ENCODE results near the gene AASS.
A peak's percentile ranks its signal among the peaks of the same experiment; 100 is the strongest.

Gene AASS

DNA sequence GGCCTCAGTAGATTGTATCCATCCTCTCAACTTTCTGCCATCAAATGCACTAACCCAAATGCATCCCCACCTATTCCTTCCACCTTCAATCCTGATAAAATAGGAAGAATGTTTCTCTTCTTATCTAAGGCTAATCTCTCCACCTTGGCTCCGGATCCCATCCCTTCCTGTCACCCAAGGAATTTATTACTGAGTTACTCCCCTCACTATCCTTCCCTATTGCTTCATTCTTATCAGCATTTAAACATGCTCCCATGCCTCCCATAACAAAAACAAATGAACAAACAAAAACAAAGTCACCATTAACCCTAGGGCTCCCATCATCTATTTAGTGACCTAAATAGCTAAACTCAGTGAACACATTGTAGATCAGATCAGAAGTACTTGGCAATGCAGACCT, 25.3 kb downstream of the AASS start:
- DNase-seq (ENCODE audit: low read depth in 3 of 3): no peak

DNA sequence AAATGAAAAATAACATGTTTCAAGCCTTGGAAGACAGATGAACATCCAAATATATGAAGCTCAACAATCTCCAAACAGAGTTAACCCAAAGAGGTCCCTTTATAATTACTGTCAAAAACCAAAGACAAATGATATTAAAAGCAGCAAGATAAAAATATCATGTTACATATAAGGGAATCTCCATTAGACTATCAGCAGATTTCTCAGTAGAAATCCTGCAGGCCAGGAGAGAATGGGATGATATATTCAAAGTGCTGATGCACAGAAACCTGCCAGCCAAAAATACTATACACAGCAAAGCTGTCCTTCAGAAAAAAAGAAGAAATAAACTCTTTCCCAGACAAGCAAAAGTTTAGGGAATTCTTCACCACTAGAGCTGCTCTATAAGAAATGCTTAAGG, 41.0 kb downstream of the AASS start:
- no peak for DNase-seq (ENCODE audit: low read depth in 3 of 3)

DNA sequence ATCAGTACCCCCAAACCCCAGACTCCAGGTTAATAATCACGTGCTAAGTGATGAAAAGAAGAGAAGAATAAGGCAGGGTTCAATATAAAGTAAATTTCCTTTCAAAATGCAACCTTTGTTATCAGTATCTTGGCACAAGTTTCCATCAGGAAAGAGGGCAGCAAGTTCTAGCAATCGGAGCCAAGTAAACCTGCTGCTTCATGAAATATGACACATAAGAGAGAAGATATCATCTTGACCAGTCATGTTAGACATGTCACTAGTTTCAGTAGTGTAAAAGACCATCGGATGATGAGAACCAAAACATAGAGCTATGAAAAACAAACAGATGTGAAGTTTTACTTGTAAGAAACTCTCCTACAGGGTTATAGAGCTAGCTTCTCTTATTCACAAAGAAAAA, 44.0 kb downstream of the AASS start:
- no peak for DNase-seq (ENCODE audit: low read depth in 3 of 3)

DNA sequence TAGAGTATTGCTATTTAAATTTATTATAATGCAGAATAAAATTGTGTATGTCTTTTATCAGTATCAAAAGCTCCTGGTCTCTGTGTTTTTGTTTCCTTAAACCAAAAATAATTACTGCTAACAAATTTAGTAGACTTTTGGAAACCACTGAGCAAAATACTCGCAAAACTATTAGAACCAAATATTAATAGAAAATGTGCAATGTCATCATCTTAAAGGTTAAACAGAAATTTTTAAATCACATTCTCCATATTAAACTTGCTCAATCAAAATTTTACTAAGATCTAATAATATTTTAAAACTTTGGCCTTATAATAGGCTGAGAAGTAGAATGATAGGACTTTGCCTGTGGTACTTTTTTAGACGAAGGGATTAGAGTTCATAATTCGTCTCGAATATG, 48.4 kb downstream of the AASS start:
- no peak for DNase-seq (ENCODE audit: low read depth in 3 of 3)

DNA sequence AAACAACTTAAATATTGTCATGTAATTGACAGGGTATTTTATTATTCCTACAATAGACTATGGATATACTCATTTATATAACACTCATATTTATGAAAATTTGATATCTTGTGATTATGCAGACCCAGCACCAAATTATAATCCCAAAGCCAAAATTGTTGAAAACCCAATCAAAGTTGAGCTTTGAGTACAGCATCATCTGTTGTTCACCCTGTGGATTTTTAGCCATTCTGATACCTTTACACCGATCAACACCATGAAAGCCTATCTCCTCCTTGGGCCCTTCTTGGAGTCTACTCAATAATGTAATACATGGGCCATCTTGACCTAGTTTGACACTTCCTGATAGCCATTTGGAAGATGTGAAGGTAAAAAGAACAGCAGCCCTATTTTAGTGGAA, 49.5 kb downstream of the AASS start:
- DNase-seq (ENCODE audit: low read depth in 3 of 3): no peak

DNA sequence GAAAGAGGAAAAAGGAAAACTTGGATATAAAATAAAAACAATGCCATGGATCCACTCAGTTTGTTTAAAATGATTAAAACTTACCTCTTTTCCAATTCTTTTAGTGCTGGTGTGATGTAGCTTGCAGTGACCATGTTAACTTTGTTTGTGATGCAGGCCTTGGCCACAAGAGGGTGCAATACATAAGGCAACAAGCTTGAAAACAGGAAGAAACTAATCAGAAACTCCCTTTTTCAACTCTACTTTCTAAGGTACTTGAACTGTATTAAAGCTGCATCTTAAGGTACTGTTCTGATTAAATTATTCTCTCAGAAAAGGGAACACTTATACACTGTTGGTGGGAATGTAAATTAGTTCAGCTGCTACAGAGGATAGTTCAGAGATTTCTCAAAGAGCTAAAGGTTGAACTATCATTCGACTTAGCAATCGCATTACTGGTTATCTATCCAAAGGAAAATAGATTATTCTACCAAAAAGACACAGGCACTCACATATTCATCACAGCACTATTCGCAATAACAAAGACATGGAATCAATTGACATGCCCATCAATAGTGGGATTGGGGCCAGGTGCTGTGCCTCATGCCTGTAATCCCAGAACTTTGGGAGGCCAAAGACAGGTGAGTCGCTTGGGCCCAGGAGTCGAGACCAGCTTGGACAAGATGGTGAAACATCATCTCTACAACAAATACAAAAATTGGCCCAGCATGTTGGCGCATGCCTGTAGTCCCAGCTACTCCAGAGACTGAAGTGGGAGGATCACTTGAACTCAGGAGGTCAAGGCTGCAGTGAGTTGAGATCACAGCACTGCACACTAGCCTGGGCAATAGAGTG, 50.9 kb downstream of the AASS start:
- DNase-seq (ENCODE audit: low read depth in 3 of 3): peak in 2 of 3 experiments; percentile 5 to 51

DNA sequence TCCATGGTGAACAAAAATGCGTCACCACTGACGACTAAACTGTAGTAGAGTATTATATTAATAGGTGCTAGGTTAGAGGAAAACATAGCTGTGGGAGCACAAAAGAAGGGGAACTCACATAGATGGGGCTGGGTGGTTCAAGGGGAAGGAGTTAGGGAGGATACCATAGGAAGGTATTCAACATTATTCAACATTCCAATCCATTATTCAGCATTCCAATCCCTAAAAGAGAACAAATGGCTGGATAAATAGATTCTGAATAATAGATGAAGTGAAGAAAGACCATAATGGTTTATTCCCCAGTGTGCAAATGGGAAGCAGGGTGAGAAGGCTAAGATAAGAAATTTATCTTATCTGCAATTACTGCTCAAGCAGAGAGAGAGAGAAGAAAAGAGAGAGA, 61.4 kb downstream of the AASS start:
- no peak for DNase-seq (ENCODE audit: low read depth in 3 of 3)

DNA sequence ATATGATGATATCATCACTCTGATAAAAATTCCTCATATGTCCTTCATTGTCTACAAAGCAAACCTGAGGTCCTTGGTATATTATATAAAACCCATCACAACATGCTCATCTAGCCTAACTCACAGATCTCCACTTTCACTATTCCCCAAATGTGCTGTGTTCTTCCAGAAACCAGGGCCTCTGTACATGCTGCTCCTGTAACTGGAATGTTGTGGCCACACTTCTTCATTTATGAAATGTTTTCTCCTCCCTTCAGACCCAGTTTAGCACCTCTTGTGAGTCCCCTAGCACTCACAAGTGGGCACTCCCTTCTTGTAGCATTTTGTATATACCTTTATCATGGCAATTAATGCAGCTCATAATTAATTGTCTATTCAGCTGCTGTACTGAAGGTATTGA, 61.9 kb downstream of the AASS start:
- DNase-seq (ENCODE audit: low read depth in 3 of 3): no peak

DNA sequence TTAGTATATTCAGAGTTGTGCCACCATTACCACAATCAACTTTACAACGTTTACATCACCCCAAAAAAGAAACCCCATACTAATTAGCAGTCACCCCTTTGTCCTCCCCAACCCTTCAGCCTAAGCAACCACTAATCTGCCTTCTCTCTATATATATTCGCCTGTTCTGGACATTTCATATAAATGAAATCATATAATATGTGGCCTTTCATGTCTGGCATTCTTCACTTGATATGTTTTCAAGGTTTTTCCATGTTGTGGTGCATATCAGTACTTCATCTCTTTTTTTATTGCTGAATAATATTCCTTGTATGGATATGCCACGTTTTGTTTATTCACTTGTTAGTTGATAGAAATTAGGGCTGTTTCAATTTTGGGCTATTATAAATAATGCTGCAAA, 70.4 kb downstream of the AASS start:
- no peak for DNase-seq (ENCODE audit: low read depth in 3 of 3)

DNA sequence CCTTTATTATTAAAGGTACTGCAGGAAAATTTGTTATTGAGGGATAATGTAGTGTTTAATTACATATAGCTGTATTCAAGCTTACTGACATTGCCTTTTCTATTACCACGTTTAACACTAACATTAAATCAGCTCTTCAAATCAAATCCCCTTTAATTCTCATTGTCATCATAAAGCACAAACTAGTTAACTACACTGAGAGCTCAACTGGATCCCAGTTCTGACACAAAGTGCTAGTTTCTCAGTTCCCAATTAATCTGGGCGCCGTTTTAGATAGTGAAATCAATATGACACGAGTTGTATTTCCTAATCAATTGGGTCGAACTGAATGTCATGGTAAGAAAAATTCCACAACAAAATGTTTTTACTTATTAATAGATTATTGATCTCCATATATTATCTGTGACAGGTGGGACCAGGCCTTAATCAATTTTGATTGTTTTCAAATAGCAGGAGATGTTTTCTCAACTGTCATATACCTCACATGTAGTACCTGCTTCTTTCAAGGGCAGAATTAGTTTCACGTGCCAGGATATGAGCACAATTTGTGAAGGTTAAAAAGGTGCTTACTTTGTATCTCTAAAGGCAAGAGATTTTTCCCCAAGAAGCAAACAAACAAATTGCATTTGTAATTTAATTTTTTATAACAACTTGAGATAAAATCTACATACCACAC, 71.0 kb downstream of the AASS start:
- DNase-seq (ENCODE audit: low read depth in 3 of 3): no peak

DNA sequence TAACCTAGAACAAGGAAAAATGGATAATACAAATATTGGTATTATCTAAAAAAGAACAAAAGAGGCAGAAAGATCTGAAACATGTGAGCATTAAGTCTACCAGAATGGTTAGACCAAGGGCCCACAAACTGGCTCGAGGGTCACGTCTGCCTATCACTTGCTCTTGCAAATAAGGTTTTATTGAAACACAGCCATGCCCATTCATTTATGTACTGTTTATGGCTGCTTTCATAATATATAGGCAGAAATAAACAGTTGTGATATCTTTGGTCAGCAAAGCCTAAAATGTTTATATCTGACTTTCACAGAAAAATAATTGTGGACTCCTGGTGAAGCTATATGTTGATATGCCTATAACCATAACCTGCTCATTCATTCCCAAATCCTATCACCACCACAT, 71.8 kb downstream of the AASS start:
- DNase-seq (ENCODE audit: low read depth in 3 of 3): no peak

DNA sequence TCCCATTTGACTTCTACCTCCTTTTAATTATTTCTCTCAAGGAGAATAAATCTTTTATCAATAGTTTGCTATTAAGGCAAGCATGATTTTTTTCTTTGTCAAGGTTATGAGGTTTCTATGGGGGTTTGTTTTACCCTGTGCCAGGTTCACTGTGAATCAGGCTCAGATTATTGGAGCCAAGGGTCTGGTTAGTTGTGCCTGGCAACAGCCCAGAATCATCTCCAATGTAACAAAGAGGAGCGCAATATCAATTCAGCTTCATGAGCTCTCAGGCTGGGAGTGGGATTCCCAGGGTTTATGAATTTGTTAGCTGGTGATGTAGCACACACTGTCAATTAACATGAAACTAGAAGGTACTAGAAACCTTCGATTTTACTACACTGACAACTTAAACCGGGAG, 73.2 kb downstream of the AASS start:
- DNase-seq (ENCODE audit: low read depth in 3 of 3): no peak

DNA sequence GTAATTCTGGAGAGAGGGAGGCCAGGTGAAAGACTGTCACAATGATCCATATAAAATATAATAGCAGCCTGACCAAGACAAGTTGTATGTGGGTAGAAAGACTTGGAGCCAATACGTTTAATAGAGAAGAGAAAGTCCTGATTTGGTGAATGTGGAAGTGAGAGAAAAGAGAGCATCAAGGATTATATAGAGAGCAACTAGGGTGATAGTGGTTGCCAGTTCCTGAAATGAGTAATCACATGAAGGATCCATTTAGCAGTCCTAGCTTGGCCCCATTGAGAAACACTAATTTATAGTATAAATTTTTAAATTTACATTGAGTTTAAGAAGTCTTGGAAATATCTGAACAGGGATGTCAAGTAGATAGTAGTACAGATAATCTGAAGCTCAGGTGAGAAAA, 74.0 kb downstream of the AASS start:
- no peak for DNase-seq (ENCODE audit: low read depth in 3 of 3)

DNA sequence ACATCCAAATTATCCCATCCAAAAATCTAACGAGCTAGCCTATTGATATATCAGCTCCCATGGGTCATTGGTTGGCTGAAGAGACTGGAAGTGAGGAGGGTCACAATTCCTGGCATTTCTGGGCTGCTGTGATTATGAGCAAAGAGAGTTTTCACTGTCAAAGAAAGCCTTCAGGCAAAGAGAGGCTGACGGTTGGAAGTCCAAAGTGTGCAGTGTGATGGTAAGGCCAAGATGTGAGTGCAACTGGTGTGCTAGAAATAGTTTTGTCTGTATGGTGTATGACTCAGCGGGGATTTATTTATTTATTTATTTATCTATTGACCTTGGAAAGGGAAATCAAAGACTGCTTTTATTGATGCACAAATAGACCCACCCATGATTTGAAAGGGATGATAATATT, 75.0 kb downstream of the AASS start:
- DNase-seq (ENCODE audit: low read depth in 3 of 3): no peak

DNA sequence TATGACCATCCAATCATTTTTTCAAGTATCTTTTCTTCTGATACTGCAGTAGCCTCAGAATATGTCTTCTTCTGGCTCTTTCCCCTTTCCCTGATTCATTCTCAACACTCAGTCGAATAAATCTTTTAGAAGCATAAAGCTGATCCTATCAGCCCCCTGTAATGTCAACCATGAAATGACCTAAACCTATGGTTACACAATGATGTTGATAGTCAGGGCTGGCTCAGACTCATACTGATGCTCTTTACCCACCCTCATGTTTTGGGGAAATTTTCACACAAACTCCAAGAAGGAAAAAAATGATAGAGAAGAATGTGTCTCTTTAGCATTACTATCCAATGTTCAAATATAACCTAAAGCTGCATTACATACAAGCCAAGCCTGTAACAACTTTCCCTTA, 76.0 kb downstream of the AASS start:
- no peak for DNase-seq (ENCODE audit: low read depth in 3 of 3)

DNA sequence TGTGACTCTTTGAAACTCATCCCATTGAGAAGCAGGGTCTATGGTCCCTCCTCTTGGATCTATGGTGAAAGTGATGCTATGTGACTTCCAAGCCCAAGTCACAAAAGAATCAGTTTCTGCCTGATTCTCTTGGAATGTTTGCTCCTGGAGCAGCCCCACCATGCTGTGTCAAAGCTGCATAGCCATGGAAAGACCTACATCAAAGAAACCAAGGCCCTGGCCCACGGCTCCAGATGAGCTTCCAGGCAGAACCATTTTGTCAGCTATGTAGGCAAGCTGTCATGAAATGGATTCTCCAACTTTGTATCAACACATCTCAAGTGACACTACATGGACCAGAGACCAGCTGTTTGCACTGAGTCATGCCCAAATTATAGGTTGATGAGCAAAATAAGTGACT, 77.0 kb downstream of the AASS start:
- no peak for DNase-seq (ENCODE audit: low read depth in 3 of 3)

DNA sequence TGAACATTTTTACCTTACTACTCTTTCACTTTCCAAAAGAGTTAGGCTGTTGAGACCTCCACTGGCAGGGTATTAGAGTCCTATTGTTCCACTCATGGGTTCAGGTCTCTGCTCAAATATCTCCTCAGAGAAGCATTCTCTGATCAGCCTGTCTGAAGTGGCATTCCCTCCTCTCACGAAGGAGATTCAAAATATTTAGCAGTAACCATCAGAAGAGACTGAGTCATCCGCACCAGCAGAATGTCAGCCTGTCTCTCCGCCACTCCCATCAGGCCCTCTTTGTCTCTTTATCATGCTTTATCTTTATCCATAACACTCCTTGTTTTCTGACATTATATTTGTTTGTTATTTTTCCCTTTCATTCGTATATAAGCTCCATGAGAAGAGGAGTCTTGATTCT, 79.1 kb downstream of the AASS start:
- no peak for DNase-seq (ENCODE audit: low read depth in 3 of 3)

DNA sequence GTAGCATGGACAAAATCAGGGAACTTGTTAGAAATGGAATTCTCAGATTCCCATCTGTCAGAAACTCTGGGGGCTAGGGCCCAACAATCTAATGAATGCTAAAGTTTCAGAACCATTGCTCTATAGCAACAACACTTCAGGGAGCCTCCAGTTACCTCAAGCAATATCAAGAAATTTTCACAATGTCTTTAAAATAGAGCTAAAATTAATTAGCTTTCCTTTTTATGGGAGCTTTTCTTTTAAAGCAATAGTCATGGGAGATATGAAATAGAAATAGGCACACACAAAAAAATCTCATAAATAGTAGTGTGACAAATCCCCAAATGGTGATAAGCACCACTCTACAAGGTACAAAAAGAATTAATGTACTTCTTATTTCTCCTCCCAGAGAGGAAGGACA, 80.9 kb downstream of the AASS start:
- no peak for DNase-seq (ENCODE audit: low read depth in 3 of 3)

DNA sequence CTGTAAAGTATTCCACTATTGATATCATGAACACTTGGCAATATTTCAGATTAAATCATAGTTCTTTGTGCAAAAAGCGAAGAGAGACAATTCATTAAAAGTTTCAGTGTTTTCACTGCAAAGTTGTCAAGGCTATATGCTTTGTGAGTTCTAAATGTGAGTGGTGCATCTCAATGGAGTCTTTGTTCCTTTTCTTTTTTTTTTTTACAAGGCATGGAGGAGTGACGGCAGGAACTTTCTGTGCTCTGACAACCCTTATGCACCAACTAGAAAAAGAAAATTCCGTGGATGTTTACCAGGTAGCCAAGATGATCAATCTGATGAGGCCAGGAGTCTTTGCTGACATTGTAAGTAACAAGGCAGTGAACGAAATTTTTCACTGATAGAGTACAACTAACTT, 84.5 kb downstream of the AASS start:
- no peak for DNase-seq (ENCODE audit: low read depth in 3 of 3)

DNA sequence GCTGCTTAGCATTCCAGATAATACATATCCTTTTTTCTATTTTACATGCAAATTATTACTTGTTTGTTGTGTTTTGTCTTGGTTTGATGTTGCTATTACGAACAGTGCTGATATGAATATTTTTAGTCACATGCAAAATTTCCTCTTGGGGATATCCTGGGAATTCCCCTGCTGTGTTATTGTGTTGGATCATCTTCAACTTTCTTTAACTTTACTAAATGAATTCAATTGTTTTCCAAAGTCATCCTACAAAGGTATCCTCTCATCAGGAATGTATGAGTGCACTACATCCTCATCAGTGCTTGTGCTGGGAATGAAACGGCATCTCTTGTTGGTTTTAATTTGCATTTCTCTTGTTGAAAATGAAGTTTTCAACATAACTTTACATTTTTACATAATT, 87.1 kb downstream of the AASS start:
- DNase-seq (ENCODE audit: low read depth in 3 of 3): no peak

DNA sequence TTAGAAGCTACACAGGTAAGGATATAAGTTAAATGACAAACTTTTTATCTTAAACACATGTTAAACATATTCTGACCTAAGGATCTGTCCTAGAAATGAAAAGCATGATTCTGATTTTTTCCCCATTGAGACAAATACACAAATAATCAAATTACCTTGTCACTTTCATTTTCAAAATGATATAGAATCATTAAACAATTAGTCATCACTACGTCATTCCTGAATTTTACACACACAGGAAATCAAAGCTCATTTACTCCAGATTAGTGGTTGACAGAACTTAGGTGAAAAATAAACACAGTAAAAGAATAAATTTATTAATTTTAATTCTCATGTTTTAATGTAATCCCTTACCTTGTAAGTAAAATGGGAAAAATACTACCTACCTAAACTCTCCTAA, 89.0 kb downstream of the AASS start:
- DNase-seq (ENCODE audit: low read depth in 3 of 3): no peak

DNA sequence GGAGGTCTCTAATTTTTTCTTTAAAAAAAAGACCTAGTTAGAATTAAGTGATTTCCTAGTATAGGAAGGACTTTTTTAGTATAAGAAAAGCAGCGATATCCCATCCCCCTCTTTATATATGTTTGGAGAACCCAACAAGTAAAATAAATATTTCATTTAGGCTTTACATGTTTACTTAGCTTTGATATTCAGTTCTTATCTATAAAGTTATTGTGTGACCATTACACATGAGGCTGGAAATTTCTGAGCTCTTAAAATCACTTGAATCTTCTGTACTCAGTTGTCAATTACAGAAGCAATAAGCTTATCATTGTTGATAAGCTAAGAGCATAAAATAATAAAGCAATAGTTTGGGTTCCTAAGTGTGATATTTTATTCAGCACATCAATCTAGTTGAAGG, 89.7 kb downstream of the AASS start:
- DNase-seq (ENCODE audit: low read depth in 3 of 3): no peak

DNA sequence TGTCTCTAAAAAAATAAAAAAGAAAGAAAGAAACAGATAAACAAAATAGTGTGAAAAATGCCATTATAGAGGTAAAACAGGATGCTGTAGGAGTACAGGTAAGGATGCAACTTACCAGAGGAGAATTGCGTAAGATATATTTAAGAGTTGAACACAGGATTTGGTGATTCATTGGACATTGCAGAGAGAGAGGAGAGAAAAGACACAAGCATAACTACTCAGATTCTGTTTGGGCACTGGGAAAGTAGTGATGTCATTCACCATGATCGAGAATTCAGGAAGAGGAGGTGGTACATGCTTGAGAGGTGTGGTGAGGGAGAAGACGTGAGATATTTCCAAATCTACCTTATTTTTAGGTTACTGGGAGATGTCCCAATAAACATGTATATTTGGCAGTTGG, 97.6 kb downstream of the AASS start:
- DNase-seq (ENCODE audit: low read depth in 3 of 3): no peak

DNA sequence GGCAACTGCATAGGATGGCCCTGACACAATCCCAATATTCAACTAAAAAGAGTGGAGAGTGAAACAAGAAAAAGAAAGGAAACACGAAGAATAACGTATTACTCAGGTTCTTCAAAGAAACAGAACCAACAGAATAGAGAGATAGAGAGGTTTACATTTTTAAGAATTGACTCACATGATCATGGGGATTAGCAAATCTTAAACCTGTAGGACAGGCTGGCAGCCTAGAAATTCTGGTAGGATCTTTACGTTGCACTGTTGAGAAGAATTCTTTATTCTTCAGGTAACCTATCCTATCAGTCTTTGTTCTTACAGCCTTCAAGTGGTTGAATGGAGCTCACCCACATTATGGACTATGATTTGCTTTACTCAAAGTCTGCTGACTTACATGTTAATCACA, 103.9 kb downstream of the AASS start:
- no peak for DNase-seq (ENCODE audit: low read depth in 3 of 3)

All from stimulated activated CD4-positive, alpha-beta T cell treated with anti-CD3 and anti-CD28 coated beads, TNF-alpha, amount 100 ng/mL, for 24 hours (primary cell).